ENCODE results near the gene TENM4.

TENM4 gene

GRCh38 chr11:79421820-79422219, 19.0 kb downstream of the TENM4 start:
- TF ChIP-seq TEAD4 (IDR thresholded peaks at IDR 0.05) (no peak), MAX (IDR thresholded peaks at IDR 0.05) (no peak), RAD21 (IDR thresholded peaks at IDR 0.05; ENCODE audit: low read depth) (no peak), EGR1 (IDR thresholded peaks at IDR 0.05) (no peak), ZBTB7A (IDR thresholded peaks at IDR 0.05; ENCODE audit: low read depth) (no peak)

GRCh38 chr11:79419120-79419519, 21.7 kb downstream of the TENM4 start:
- no peak for TF ChIP-seq TCF12 (IDR thresholded peaks at IDR 0.05; ENCODE audit: low read depth)

- no peak for TF ChIP-seq CREB1 (IDR thresholded peaks at IDR 0.05; ENCODE audit: low read depth)
- TF ChIP-seq TEAD4 (IDR thresholded peaks at IDR 0.05): no peak
- TF ChIP-seq EGR1 (IDR thresholded peaks at IDR 0.05): no peak
- no peak for TF ChIP-seq TAF1 (IDR thresholded peaks at IDR 0.05; ENCODE audit: low read depth)
- no peak for TF ChIP-seq FOXM1 (IDR thresholded peaks at IDR 0.05; ENCODE audit: borderline replicate concordance, low read depth)
- TF ChIP-seq RAD21 (IDR thresholded peaks at IDR 0.05; ENCODE audit: low read depth): no peak
- TF ChIP-seq CEBPB (IDR thresholded peaks at IDR 0.05): no peak
- no peak for TF ChIP-seq REST (IDR thresholded peaks at IDR 0.05; ENCODE audit: low read depth)
- TF ChIP-seq USF1 (IDR thresholded peaks at IDR 0.05): no peak
- TF ChIP-seq MAX (IDR thresholded peaks at IDR 0.05): no peak
- no peak for TF ChIP-seq YY1 (IDR thresholded peaks at IDR 0.05; ENCODE audit: low read depth)
These were observed 22.6 kb downstream of the TENM4 start for GRCh38 chr11:79418241-79418640.

- TF ChIP-seq YY1 (IDR thresholded peaks at IDR 0.05; ENCODE audit: low read depth) (no peak), REST (IDR thresholded peaks at IDR 0.05; ENCODE audit: low read depth) (no peak), FOXM1 (IDR thresholded peaks at IDR 0.05; ENCODE audit: borderline replicate concordance, low read depth) (no peak), CEBPB (IDR thresholded peaks at IDR 0.05) (no peak), TCF12 (IDR thresholded peaks at IDR 0.05; ENCODE audit: low read depth) (no peak), TAF1 (IDR thresholded peaks at IDR 0.05; ENCODE audit: low read depth) (no peak), TEAD4 (IDR thresholded peaks at IDR 0.05) (no peak)
These were observed 23.5 kb downstream of the TENM4 start for GRCh38 chr11:79417069-79417920.

- TF ChIP-seq EGR1 (IDR thresholded peaks at IDR 0.05): no peak
- TF ChIP-seq NFIC (IDR thresholded peaks at IDR 0.05): no peak
- TF ChIP-seq TEAD4 (IDR thresholded peaks at IDR 0.05): no peak
- no peak for TF ChIP-seq YY1 (IDR thresholded peaks at IDR 0.05; ENCODE audit: low read depth)
- TF ChIP-seq USF1 (IDR thresholded peaks at IDR 0.05): no peak
- TF ChIP-seq MAX (IDR thresholded peaks at IDR 0.05): no peak
- no peak for TF ChIP-seq EP300 (IDR thresholded peaks at IDR 0.05; ENCODE audit: borderline replicate concordance)
- no peak for TF ChIP-seq FOXM1 (IDR thresholded peaks at IDR 0.05; ENCODE audit: borderline replicate concordance, low read depth)
- no peak for TF ChIP-seq CEBPB (IDR thresholded peaks at IDR 0.05)
- TF ChIP-seq CREB1 (IDR thresholded peaks at IDR 0.05; ENCODE audit: low read depth): no peak
- no peak for TF ChIP-seq REST (IDR thresholded peaks at IDR 0.05; ENCODE audit: low read depth)
- no peak for TF ChIP-seq ZBTB7A (IDR thresholded peaks at IDR 0.05; ENCODE audit: low read depth)
These were observed 24.9 kb downstream of the TENM4 start for GRCh38 chr11:79415912-79416311.

All from Ishikawa (cell line).